GM12872 (cell line): ENCODE data around the gene MYO19.
A peak's percentile ranks its signal among the peaks of the same experiment; 100 is the strongest.

Experiments used
- TF ChIP-seq, protein P1 (sequence below): IDR thresholded peaks from 3 replicates; pipeline ENCODE4 v1.5.1; 2011; ENCODE audit warnings: low read depth, mild to moderate bottlenecking, low read length, moderate library complexity; ENCODE audit not compliant: insufficient read depth

MYO19 gene

DNA sequence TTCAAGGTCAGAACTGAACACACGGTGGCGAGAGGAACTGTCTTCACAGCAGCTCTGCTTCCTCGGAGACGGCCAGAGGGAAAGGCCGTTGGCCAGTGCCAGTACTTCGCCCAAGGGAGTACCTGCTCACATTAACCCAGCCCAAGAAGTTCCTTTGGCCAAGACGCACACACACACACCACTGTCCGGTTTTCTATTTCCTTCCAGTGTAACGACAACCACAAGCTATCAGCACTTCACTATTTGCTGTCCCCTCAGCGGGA is 9.3 kb upstream of the MYO19 start:
- TF ChIP-seq, protein P1, sequence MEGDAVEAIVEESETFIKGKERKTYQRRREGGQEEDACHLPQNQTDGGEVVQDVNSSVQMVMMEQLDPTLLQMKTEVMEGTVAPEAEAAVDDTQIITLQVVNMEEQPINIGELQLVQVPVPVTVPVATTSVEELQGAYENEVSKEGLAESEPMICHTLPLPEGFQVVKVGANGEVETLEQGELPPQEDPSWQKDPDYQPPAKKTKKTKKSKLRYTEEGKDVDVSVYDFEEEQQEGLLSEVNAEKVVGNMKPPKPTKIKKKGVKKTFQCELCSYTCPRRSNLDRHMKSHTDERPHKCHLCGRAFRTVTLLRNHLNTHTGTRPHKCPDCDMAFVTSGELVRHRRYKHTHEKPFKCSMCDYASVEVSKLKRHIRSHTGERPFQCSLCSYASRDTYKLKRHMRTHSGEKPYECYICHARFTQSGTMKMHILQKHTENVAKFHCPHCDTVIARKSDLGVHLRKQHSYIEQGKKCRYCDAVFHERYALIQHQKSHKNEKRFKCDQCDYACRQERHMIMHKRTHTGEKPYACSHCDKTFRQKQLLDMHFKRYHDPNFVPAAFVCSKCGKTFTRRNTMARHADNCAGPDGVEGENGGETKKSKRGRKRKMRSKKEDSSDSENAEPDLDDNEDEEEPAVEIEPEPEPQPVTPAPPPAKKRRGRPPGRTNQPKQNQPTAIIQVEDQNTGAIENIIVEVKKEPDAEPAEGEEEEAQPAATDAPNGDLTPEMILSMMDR: 0 out of 3 replicates have a peak, but pooled peaks have one; percentile 18

DNA sequence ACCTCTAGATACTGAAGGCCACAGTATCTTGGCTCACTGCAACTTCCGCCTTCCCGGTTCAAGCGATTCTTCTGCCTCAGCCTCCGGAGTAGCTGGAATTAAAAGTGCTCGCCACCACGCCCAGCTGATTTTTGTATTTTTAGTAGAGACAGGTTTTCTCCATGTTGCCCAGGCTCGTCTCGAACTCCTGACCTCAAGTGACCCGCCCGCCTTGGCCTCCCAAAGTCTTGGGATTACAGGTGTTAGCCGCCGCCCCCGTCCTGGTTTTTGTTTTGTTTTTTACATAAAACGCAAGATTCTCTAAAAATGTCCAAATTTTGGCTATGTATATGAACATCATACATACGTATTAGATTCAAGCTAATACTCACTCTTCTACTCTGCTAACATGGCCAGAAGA is 8.1 kb upstream of the MYO19 start:
- TF ChIP-seq, protein P1: no peak

DNA sequence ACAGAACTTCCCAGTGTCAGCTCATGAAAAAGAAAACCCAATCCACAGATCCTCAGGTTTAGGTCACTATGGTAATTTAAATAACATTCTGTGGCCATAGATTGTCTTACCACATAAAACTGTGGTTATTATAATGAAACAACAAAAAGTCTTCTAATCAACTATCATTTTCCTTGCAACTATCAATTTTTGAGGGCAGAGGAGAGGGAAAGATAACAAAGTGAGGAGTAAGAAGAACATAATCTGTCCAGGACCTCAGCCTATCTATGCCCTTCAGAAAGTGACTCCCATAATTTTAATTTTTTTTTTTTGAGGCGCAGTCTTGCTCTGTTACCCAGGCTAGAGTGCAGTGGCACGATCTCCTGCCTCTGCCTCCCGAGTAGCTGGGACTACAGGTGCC is 6.0 kb upstream of the MYO19 start:
- TF ChIP-seq, protein P1: no peak

DNA sequence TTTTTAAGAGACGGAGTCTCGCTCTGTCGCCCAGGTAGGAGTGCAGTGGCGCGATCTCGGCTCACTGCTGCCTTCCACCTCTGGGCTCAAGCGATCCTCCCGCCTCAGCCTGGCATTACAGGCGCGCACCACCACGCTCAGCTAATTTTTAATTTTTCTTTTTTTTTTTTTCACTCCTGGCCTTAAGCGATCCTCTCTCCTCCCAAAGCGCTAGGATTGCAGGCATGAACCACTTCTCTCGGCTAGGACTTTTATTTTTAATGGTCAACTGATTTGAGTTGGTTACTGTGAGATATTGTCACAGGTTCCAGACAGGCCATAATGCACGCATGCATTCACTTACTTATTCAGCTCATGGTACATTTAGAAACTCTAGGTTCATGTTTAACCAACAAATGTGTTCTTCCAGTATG is 1.0 kb upstream of the MYO19 start:
- TF ChIP-seq, protein P1: no peak

DNA sequence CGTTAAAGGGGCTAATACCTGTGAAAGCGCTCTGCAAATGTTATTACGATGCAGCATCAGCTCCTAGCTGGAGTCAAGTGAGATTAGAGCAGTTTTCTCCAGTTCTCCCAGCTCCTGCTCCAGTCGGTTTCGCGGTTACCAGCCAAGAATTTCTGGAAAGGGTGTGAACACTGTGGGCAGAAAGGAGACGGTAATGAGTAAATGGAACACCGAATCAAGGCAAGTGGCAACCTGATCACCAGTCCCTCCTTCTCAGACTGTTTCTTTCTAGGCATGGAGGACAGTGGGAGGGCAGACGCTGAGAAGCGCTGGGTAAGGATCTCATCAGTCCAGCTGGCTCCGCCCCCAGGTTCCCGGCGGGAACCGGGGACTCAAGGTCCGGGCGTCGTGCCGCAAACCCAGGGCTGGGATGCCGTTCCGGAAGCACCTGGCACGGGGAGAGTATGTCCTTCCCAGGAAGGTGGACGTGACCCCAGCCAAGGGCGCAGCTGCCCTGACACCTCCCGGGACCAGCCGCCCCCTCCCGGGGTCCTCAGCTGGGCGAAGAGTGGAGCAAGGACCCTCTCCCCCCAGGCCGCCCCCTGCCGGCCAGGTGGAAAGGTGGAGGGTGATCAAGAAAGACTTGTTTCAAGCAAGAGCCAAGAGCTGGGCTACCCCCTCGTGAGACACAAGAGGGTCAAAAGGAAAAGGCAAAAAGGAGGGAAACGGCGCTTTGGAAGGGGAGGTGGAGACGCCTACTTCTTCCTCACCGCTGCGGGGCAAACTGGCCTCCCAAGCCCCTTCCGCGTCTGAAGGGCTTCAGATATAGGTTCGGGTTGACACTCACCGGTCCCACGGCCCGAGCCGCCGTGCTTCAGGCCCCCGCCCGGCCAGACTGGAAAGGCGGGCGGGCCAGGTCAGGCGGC is 481 bp downstream of the MYO19 start:
- TF ChIP-seq, protein P1: peak; percentile 80

DNA sequence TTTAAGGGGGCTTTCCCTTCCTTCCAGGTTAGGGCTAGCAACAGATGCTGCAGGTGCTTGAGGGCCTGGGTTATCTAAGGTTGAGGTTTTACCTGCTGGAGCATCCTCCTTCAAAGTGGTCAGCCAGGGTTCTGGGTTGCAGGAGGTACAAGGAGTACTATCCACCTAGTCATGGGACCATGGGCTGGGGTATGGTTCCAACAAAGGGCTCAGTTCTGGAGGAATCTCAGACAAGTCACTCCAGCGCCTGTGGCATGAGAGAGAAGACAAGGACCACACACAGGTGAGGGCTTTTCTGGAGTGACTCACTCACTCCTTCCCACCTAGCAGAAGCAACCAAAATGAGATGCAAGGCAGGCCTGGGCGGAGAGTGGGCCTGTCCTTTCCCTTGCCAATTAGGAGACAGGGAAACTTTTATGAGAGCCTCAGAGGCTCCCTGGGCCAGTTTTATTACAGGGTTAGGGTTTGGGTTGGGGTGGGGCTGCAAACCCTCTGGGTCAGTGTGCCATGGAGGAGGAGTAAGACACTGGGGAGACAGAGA is 2.2 kb downstream of the MYO19 start:
- TF ChIP-seq, protein P1: no peak

DNA sequence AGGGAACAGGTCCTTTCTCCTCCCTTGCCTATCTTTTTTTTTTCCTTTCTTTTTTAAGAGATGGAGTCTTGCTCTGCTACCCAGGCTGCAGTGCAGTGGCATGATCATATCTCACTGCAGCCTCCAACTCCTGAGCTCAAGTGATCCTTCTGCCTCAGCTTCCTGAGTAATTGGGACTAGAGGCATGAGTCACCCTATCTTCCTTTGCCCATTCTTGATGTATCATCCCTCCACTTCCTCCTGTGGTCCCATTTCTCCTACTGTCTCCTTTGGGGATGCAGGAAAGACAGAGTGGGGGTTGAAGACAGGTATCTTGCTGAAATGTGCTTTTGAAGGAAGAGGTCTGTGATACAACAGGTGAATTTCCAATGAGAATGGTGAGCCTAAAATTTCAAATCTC is 5.5 kb downstream of the MYO19 start:
- TF ChIP-seq, protein P1: no peak
